ENCODE data around the gene ERICH6. TPM values are rescaled to one million over a fixed set of nuclear protein-coding genes. Genes with fewer than 3 reads are reported as not detected.

ERICH6 gene
- total and polyA plus RNA-seq, 2 experiments from 2014 or later = 0.32 TPM; not detected in 1

DNA sequence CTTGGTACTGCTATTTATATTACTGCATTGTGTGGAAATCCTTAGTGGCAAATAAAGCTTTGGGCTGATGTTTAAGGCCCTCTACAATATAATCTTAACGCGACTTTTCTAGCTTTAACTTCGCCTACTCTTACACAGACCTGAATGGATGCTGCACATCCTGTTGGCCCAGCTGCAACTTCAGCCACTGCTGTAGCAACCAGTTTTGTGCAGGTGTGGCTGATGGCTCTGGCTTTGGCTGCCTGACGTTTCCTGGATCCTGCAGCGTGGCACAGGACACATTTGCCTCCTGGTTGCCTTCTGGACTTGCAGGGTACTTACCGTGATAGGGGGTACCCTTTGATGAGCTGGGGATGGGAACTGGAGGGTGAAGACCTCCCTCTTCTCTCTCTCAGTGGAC is 20.2 kb upstream of the ERICH6 start:
- no peaks in the 10 kb centered on the region for H3K36me3 Mint-ChIP-seq (ENCODE audit: low read depth)
- no peaks in the 10 kb centered on the region for H3K4me1 Mint-ChIP-seq
- Histone ChIP-seq H3K9me2 (ENCODE audit: insufficient read depth) (no peaks in the 10 kb centered on the region), H3K4me2 (no peak overlapping the region), H3K4me3 (no peak overlapping the region), H2AFZ (0 out of 2 replicates have a peak overlapping the region, but pooled peaks have one; percentile 23), H3K79me2 (replicated peaks; ENCODE audit: insufficient read depth) (no peaks in the 10 kb centered on the region), H3F3A (replicated peaks; ENCODE audit: low read depth) (no peaks in the 10 kb centered on the region), H3K4me1 (ENCODE audit: insufficient read depth) (no peaks in the 10 kb centered on the region), H4K20me1 (replicated peaks; ENCODE audit: insufficient read depth) (no peaks in the 10 kb centered on the region), H3K27ac (ENCODE audit: low read depth) (no peak overlapping the region), H3K36me3 (ENCODE audit: insufficient read depth) (no peaks in the 10 kb centered on the region), H3K27me3 (ENCODE audit: insufficient read depth) (no peaks in the 10 kb centered on the region)
- no peaks in the 10 kb centered on the region for H3K9me3 Mint-ChIP-seq
- ATAC-seq (no peak), DNase-seq (ENCODE audit: low spot score) (no peak)
- no peak overlapping the region for H3K27ac Mint-ChIP-seq
- no peak overlapping the region for H3K4me3 Mint-ChIP-seq
- H3K27me3 Mint-ChIP-seq (ENCODE audit: insufficient read depth, low read depth, poor library complexity) = peaks cover 5% of the 10 kb centered on the region
- TF ChIP-seq JUNB (IDR thresholded peaks at IDR 0.05; ENCODE audit: unreplicated experiment) = no peak
- TF ChIP-seq EZH2phosphoT487 (IDR thresholded peaks at IDR 0.05; ENCODE audit: unreplicated experiment) = no peak
- TF ChIP-seq CTCF (conservative IDR thresholded peaks at IDR 0.05; ENCODE audit: low read depth in 2 of 2) = no peak
- TF ChIP-seq CREB1 (CRISPR knock-in tag; IDR thresholded peaks at IDR 0.05; ENCODE audit: low read depth) = no peak
- no peak for TF ChIP-seq ZNF331 (CRISPR knock-in tag; IDR thresholded peaks at IDR 0.05; ENCODE audit: low read depth)
- TF ChIP-seq POLR2AphosphoS5 (IDR thresholded peaks at IDR 0.05; ENCODE audit: low read depth) = no peak
- no peak for TF ChIP-seq ZNF462 (CRISPR knock-in tag; IDR thresholded peaks at IDR 0.05)
- TF ChIP-seq REST (IDR thresholded peaks at IDR 0.05; ENCODE audit: unreplicated experiment) = no peak
- no peak for TF ChIP-seq NANOG (IDR thresholded peaks at IDR 0.05; ENCODE audit: borderline replicate concordance)
- TF ChIP-seq STAT1 (IDR thresholded peaks at IDR 0.05; ENCODE audit: unreplicated experiment) = no peak
- no peak for TF ChIP-seq ZNF114 (CRISPR knock-in tag; IDR thresholded peaks at IDR 0.05)
- no peak for TF ChIP-seq EZH2 (IDR thresholded peaks at IDR 0.05; ENCODE audit: low read depth, unreplicated experiment)
- TF ChIP-seq, protein P1, sequence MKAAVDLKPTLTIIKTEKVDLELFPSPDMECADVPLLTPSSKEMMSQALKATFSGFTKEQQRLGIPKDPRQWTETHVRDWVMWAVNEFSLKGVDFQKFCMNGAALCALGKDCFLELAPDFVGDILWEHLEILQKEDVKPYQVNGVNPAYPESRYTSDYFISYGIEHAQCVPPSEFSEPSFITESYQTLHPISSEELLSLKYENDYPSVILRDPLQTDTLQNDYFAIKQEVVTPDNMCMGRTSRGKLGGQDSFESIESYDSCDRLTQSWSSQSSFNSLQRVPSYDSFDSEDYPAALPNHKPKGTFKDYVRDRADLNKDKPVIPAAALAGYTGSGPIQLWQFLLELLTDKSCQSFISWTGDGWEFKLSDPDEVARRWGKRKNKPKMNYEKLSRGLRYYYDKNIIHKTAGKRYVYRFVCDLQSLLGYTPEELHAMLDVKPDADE (IDR thresholded peaks at IDR 0.05) = no peak
